ENCODE measurements around the gene FERD3L.

FERD3L gene

GRCh38 chr7:19106241-19107080 lies 38.8 kb downstream of the FERD3L start:
- no peak for TF ChIP-seq CTCF (IDR thresholded peaks at IDR 0.05; ENCODE audit: insufficient read depth, low read depth, low read length, missing control alignments)
- DNase-seq (ENCODE audit: low read depth): no peak
- H3K4me3 ChIP-seq (ENCODE audit: low read depth, low read length): no peak overlapping the region

GRCh38 chr7:19105546-19105945 lies 39.7 kb downstream of the FERD3L start:
- TF ChIP-seq CTCF (IDR thresholded peaks at IDR 0.05; ENCODE audit: insufficient read depth, low read depth, low read length, missing control alignments): no peak
- no peak for DNase-seq (ENCODE audit: low read depth)
- no peak overlapping the region for H3K4me3 ChIP-seq (ENCODE audit: low read depth, low read length)

GRCh38 chr7:19104811-19105210 lies 40.4 kb downstream of the FERD3L start:
- no peak overlapping the region for H3K4me3 ChIP-seq (ENCODE audit: low read depth, low read length)
- TF ChIP-seq CTCF (IDR thresholded peaks at IDR 0.05; ENCODE audit: insufficient read depth, low read depth, low read length, missing control alignments): no peak
- DNase-seq (ENCODE audit: low read depth): no peak

- DNase-seq (ENCODE audit: low read depth): no peak
- H3K4me3 ChIP-seq (ENCODE audit: low read depth, low read length): no peak overlapping the region
- TF ChIP-seq CTCF (IDR thresholded peaks at IDR 0.05; ENCODE audit: insufficient read depth, low read depth, low read length, missing control alignments): no peak
These were observed 42.3 kb downstream of the FERD3L start for GRCh38 chr7:19102884-19103283.

- H3K4me3 ChIP-seq (ENCODE audit: low read depth, low read length): no peak overlapping the region
- no peak for TF ChIP-seq CTCF (IDR thresholded peaks at IDR 0.05; ENCODE audit: insufficient read depth, low read depth, low read length, missing control alignments)
- DNase-seq (ENCODE audit: low read depth): no peak
These were observed 43.3 kb downstream of the FERD3L start for GRCh38 chr7:19101909-19102308.

GRCh38 chr7:19101472-19101871 lies 43.7 kb downstream of the FERD3L start:
- TF ChIP-seq CTCF (IDR thresholded peaks at IDR 0.05; ENCODE audit: insufficient read depth, low read depth, low read length, missing control alignments): no peak
- H3K4me3 ChIP-seq (ENCODE audit: low read depth, low read length): no peak overlapping the region
- no peak for DNase-seq (ENCODE audit: low read depth)

GRCh38 chr7:19099924-19100323 lies 45.3 kb downstream of the FERD3L start:
- no peak overlapping the region for H3K4me3 ChIP-seq (ENCODE audit: low read depth, low read length)
- DNase-seq (ENCODE audit: low read depth): no peak
- no peak for TF ChIP-seq CTCF (IDR thresholded peaks at IDR 0.05; ENCODE audit: insufficient read depth, low read depth, low read length, missing control alignments)
